GDM1 (cell line): ENCODE measurements around the gene ERC2.

Experiments used
- DNase-seq: peaks from one replicate; lab custom pipeline; 2025; lab: John Stamatoyannopoulos, UW

The ERC2 gene

GRCh38 chr3:55555873-55556618 is 912.2 kb downstream of the ERC2 start:
- DNase-seq: no peak

- no peak for DNase-seq
Measured at GRCh38 chr3:55554634-55555425, 913.4 kb downstream of the ERC2 start.

GRCh38 chr3:55551644-55552043 is 916.6 kb downstream of the ERC2 start:
- DNase-seq: no peak

GRCh38 chr3:55549177-55549576 is 919.1 kb downstream of the ERC2 start:
- no peak for DNase-seq

- no peak for DNase-seq
Measured at GRCh38 chr3:55546866-55547669, 921.2 kb downstream of the ERC2 start.

- no peak for DNase-seq
Measured at GRCh38 chr3:55545995-55546394, 922.3 kb downstream of the ERC2 start.

- DNase-seq: no peak
Measured at GRCh38 chr3:55544219-55544618, 924.0 kb downstream of the ERC2 start.

- no peak for DNase-seq
Measured at GRCh38 chr3:55543181-55543614, 925.1 kb downstream of the ERC2 start.

- DNase-seq: no peak
Measured at GRCh38 chr3:55541456-55541855, 926.8 kb downstream of the ERC2 start.

- no peak for DNase-seq
Measured at GRCh38 chr3:55541016-55541415, 927.3 kb downstream of the ERC2 start.

- DNase-seq: no peak
Measured at GRCh38 chr3:55540579-55540978, 927.7 kb downstream of the ERC2 start.

- no peak for DNase-seq
Measured at GRCh38 chr3:55538158-55538557, 930.1 kb downstream of the ERC2 start.

GRCh38 chr3:55537563-55537962 is 930.7 kb downstream of the ERC2 start:
- no peak for DNase-seq

GRCh38 chr3:55537129-55537528 is 931.1 kb downstream of the ERC2 start:
- no peak for DNase-seq

- no peak for DNase-seq
Measured at GRCh38 chr3:55534876-55535275, 933.4 kb downstream of the ERC2 start.

GRCh38 chr3:55532806-55533205 is 935.5 kb downstream of the ERC2 start:
- DNase-seq: no peak

- no peak for DNase-seq
Measured at GRCh38 chr3:55531321-55531720, 936.9 kb downstream of the ERC2 start.

GRCh38 chr3:55527361-55527760 is 940.9 kb downstream of the ERC2 start:
- DNase-seq: no peak

GRCh38 chr3:55526332-55527030 is 941.8 kb downstream of the ERC2 start:
- DNase-seq: no peak

GRCh38 chr3:55525436-55525835 is 942.8 kb downstream of the ERC2 start:
- no peak for DNase-seq

GRCh38 chr3:55524565-55525244 is 943.6 kb downstream of the ERC2 start:
- DNase-seq: no peak
